Kidney (tissue), 14 donors: ENCODE results near the gene CRACDL. TPM values are rescaled to one million over a fixed set of nuclear protein-coding genes. Genes with fewer than 3 reads are reported as not detected.

Experiments used
- DNase-seq, 5 donors: peaks; one replicate each; pipeline ENCODE4 v3.0.0-alpha.2; 2013 to 2020
- FAIRE-seq: peaks from 2 replicates; lab custom pipeline; 2012; peaks lifted over from hg19 to GRCh38; lab: Jason Lieb, UNC
- H3K27ac ChIP-seq, 2 donors: one replicate each; pipeline ENCODE4 v1.7.0; 2013; ENCODE audit warnings: low read depth in 2 of 2, low read length in 2 of 2, inconsistent platforms in 1 of 2
- H3K27me3 ChIP-seq: one replicate; pipeline ENCODE4 v1.7.1; 2013; ENCODE audit warnings: low read length, inconsistent platforms; ENCODE audit not compliant: control insufficient read depth, insufficient read depth
- H3K36me3 ChIP-seq, 3 donors: one replicate each; pipeline versions ENCODE4 v1.7.0 to v1.7.1; 2013; ENCODE audit warnings: low read length in 3 of 3, control low read depth in 1 of 3, inconsistent platforms in 1 of 3; ENCODE audit not compliant: insufficient read depth in 3 of 3, control insufficient read depth in 2 of 3
- H3K4me1 ChIP-seq, 3 donors: one replicate each; pipeline versions ENCODE4 v1.7.0 to v1.7.1; 2013; ENCODE audit warnings: low read length in 3 of 3, inconsistent platforms in 1 of 3, low read depth in 1 of 3; ENCODE audit not compliant: control insufficient read depth in 2 of 3, insufficient read depth in 2 of 3
- H3K4me3 ChIP-seq, 3 donors: one replicate each; pipeline versions ENCODE4 v1.7.0 to v1.8.1; 2013; ENCODE audit warnings: low read length in 3 of 3, control low read depth in 1 of 3, inconsistent platforms in 1 of 3
- H3K9ac ChIP-seq, 3 donors: one replicate each; pipeline versions ENCODE4 v1.7.0 to v1.7.1; 2013; ENCODE audit warnings: low read length in 3 of 3, control low read depth in 1 of 3, inconsistent platforms in 1 of 3
- H3K9me3 ChIP-seq, 3 donors: one replicate each; pipeline versions ENCODE4 v1.7.0 to v1.7.1; 2013; ENCODE audit warnings: low read length in 3 of 3, control low read depth in 1 of 3, inconsistent platforms in 1 of 3; ENCODE audit not compliant: control insufficient read depth in 2 of 3, insufficient read depth in 1 of 3
- intact Hi-C: fragments of 100-400 bp; cut with DNase I; formaldehyde crosslinking; loops from one replicate; pipeline ENCODE4 v1.11.1; 2022
- polyA plus RNA-seq: library from polyadenylated mRNA; stranded (reverse); fragments of 350-450 nt; fragmentation: Illumina TruSeq; extraction: RNeasy Lipid Tissue Mini Kit (QIAGEN cat#74804); gene quantifications from one replicate; pipeline ENCODE4 v1.2.3, GENCODE V29; 2014; ENCODE audit warnings: low read depth, low replicate concordance; ENCODE audit not compliant: insufficient read depth
- total RNA-seq: library from RNA; stranded (reverse); fragmentation: NEBNext Ultra II Directional; extraction: Animal tissue kit (Norgen Biotek cat#: 25700); gene quantifications from one replicate; pipeline ENCODE4 v1.2.1, GENCODE V29; 2021
- TF ChIP-seq, protein P1 (sequence below): IDR thresholded peaks from 3 replicates; pipeline ENCODE4 v1.5.1; 2012; ENCODE audit warnings: mild to moderate bottlenecking, moderate library complexity, borderline replicate concordance; ENCODE audit not compliant: insufficient read depth; ENCODE audit errors: extremely low read depth
- donor health status: control.
- donor health status: control.
- donor health status: control.
- donor health status: control.
- donor health status: control.
- donor health status: DM: yes; HTN: yes; CAD: no.
- donor health status: Normal renal cell carcinoma (clear cell type).

CRACDL gene
- total and polyA plus RNA-seq, 2 donors from 2014 or later = 4.3 to 14.8 TPM

DNA sequence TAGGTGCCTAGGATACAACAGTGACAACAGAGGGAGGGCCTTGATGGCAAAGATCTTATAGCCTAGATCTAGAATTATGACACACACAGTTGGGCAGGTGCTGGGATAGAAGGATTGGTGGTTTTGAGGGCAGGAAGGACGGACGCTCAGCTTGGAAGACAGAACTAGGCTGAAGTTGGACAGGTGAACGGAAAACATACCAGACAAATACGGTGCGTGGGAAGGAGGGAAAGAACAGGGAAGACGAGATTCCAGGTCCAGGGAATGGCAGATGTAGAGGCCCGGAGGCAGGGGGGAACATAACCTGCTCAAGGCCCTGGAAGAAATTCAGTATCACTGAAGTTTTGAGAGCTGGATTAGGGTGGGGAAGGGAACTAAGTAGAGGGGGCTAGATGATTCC is 40.8 kb downstream of the CRACDL start:
- DNase-seq (peak in 1 of 5 donors; percentile 6), FAIRE-seq (no peak)
- no peaks in the 10 kb centered on the region for H3K9me3 ChIP-seq
- H3K4me1 ChIP-seq = no peaks in the 10 kb centered on the region
- TF ChIP-seq, protein P1, sequence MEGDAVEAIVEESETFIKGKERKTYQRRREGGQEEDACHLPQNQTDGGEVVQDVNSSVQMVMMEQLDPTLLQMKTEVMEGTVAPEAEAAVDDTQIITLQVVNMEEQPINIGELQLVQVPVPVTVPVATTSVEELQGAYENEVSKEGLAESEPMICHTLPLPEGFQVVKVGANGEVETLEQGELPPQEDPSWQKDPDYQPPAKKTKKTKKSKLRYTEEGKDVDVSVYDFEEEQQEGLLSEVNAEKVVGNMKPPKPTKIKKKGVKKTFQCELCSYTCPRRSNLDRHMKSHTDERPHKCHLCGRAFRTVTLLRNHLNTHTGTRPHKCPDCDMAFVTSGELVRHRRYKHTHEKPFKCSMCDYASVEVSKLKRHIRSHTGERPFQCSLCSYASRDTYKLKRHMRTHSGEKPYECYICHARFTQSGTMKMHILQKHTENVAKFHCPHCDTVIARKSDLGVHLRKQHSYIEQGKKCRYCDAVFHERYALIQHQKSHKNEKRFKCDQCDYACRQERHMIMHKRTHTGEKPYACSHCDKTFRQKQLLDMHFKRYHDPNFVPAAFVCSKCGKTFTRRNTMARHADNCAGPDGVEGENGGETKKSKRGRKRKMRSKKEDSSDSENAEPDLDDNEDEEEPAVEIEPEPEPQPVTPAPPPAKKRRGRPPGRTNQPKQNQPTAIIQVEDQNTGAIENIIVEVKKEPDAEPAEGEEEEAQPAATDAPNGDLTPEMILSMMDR = no peak
- H3K4me3 ChIP-seq = no peak overlapping the region
- no peak overlapping the region for H3K9ac ChIP-seq
- intact Hi-C loops = no loop called here
- H3K27ac ChIP-seq = no peak overlapping the region
- H3K27me3 ChIP-seq = no peaks in the 10 kb centered on the region
- H3K36me3 ChIP-seq = no peaks in the 10 kb centered on the region

- H3K9ac ChIP-seq = no peak overlapping the region
- H3K36me3 ChIP-seq = no peaks in the 10 kb centered on the region
- H3K27me3 ChIP-seq = no peaks in the 10 kb centered on the region
- no peak overlapping the region for H3K27ac ChIP-seq
- intact Hi-C loops = no loop called here
- TF ChIP-seq, protein P1 = no peak
- FAIRE-seq = no peak
- DNase-seq = peak in 1 of 5 donors; percentile 3
- no peaks in the 10 kb centered on the region for H3K9me3 ChIP-seq
- H3K4me3 ChIP-seq = no peak overlapping the region
- H3K4me1 ChIP-seq = no peaks in the 10 kb centered on the region
These were observed 41.6 kb downstream of the CRACDL start for GRCh38 chr2:98894331-98895000.

GRCh38 chr2:98893911-98894321 is 42.1 kb downstream of the CRACDL start:
- intact Hi-C loops = no loop called here
- DNase-seq (peak in 1 of 5 donors; percentile 30), FAIRE-seq (no peak)
- Histone ChIP-seq H3K4me3 (no peak overlapping the region), H3K27me3 (no peaks in the 10 kb centered on the region), H3K36me3 (no peaks in the 10 kb centered on the region), H3K9me3 (no peaks in the 10 kb centered on the region), H3K4me1 (no peaks in the 10 kb centered on the region), H3K27ac (no peak overlapping the region), H3K9ac (no peak overlapping the region)
- TF ChIP-seq, protein P1 = no peak
